ENCODE results near the gene ARIH1. TPM values are rescaled to one million over a fixed set of nuclear protein-coding genes. Genes with fewer than 3 reads are reported as not detected.
"Not testable (repeated sequence)": the region's sequence is repeated elsewhere in the genome, so short reads cannot be mapped to it uniquely, and the experiment has no call there.

The ARIH1 gene
- total RNA-seq, 1 donor from 2014 or later, result 164 TPM

- DNase-seq (ENCODE audit: low spot score), result no peak
Measured at GRCh38 chr15:72599855-72600464, 125.8 kb downstream of the ARIH1 start.

- DNase-seq (ENCODE audit: low spot score), result no peak
Measured at GRCh38 chr15:72604794-72605193, 130.7 kb downstream of the ARIH1 start.

- not testable (repeated sequence) for DNase-seq (ENCODE audit: low spot score)
Measured at GRCh38 chr15:72608084-72608483, 134.0 kb downstream of the ARIH1 start.

- DNase-seq (ENCODE audit: low spot score), result no peak
Measured at GRCh38 chr15:72609862-72610261, 135.7 kb downstream of the ARIH1 start.

- not testable (repeated sequence) for DNase-seq (ENCODE audit: low spot score)
Measured at GRCh38 chr15:72612324-72612723, 138.2 kb downstream of the ARIH1 start.

GRCh38 chr15:72614810-72615532, 140.8 kb downstream of the ARIH1 start:
- no peak for DNase-seq (ENCODE audit: low spot score)

GRCh38 chr15:72615533-72616233, 141.6 kb downstream of the ARIH1 start:
- DNase-seq (ENCODE audit: low spot score), result not testable (repeated sequence)

- no peak for DNase-seq (ENCODE audit: low spot score)
Measured at GRCh38 chr15:72616491-72617210, 142.5 kb downstream of the ARIH1 start.

- DNase-seq (ENCODE audit: low spot score), result not testable (repeated sequence)
Measured at GRCh38 chr15:72623854-72624253, 149.7 kb downstream of the ARIH1 start.

GRCh38 chr15:72626153-72626552, 152.0 kb downstream of the ARIH1 start:
- DNase-seq (ENCODE audit: low spot score), result peak; percentile 1

- DNase-seq (ENCODE audit: low spot score), result not testable (repeated sequence)
Measured at GRCh38 chr15:72628249-72629067, 154.3 kb downstream of the ARIH1 start.

- not testable (repeated sequence) for DNase-seq (ENCODE audit: low spot score)
Measured at GRCh38 chr15:72629068-72629570, 155.0 kb downstream of the ARIH1 start.

- DNase-seq (ENCODE audit: low spot score), result peak; percentile 89
Measured at GRCh38 chr15:72636519-72637282, 162.6 kb downstream of the ARIH1 start.

- DNase-seq (ENCODE audit: low spot score), result not testable (repeated sequence)
Measured at GRCh38 chr15:72639759-72640483, 165.8 kb downstream of the ARIH1 start.

- not testable (repeated sequence) for DNase-seq (ENCODE audit: low spot score)
Measured at GRCh38 chr15:72642271-72642670, 168.1 kb downstream of the ARIH1 start.

GRCh38 chr15:72648631-72649253, 174.6 kb downstream of the ARIH1 start:
- not testable (repeated sequence) for DNase-seq (ENCODE audit: low spot score)
